ENCODE data around the gene PPP1R9B.

Gene PPP1R9B

DNA sequence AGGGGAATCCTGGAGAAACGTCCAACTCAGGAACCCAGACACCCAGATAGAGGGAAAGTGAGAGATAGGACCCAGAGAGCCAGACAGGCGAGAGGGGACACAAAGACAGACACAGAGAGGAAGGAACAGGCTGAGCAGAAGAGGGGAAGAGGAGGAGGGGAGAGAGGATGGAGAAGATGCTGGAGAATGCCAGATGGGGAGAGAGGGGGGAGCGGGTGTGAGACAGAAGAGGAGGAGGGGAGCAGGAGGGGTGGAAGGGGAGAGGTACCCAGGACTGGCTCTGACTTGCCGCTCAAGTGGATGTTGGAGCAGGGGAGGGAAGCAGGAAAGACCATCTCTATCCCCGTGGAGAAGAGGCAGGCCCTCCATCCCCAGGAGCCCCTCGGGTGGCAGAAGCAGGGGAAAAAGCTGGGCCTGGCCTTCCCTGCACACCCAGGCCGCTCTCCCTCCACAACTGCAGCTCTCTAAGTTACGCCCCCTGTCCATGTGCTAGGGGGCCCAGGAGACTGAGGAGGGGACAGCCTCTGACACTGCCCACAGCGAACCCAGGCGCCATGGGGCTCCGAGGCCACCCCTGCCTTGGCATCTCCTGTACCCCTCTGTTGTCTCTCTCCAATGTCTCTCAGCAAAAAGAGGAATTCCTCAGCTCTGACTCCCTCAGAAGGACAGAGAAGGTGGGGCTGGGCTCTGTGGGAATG, 4.8 kb downstream of the PPP1R9B start:
- peak overlapping the region; percentile 91 for H3K4me3 ChIP-seq (ENCODE audit: low read depth, low read length)
- no peak for DNase-seq (ENCODE audit: low read depth)
- TF ChIP-seq, protein P1, sequence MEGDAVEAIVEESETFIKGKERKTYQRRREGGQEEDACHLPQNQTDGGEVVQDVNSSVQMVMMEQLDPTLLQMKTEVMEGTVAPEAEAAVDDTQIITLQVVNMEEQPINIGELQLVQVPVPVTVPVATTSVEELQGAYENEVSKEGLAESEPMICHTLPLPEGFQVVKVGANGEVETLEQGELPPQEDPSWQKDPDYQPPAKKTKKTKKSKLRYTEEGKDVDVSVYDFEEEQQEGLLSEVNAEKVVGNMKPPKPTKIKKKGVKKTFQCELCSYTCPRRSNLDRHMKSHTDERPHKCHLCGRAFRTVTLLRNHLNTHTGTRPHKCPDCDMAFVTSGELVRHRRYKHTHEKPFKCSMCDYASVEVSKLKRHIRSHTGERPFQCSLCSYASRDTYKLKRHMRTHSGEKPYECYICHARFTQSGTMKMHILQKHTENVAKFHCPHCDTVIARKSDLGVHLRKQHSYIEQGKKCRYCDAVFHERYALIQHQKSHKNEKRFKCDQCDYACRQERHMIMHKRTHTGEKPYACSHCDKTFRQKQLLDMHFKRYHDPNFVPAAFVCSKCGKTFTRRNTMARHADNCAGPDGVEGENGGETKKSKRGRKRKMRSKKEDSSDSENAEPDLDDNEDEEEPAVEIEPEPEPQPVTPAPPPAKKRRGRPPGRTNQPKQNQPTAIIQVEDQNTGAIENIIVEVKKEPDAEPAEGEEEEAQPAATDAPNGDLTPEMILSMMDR (IDR thresholded peaks at IDR 0.05; ENCODE audit: insufficient read depth, low read depth, low read length, missing control alignments), result no peak

DNA sequence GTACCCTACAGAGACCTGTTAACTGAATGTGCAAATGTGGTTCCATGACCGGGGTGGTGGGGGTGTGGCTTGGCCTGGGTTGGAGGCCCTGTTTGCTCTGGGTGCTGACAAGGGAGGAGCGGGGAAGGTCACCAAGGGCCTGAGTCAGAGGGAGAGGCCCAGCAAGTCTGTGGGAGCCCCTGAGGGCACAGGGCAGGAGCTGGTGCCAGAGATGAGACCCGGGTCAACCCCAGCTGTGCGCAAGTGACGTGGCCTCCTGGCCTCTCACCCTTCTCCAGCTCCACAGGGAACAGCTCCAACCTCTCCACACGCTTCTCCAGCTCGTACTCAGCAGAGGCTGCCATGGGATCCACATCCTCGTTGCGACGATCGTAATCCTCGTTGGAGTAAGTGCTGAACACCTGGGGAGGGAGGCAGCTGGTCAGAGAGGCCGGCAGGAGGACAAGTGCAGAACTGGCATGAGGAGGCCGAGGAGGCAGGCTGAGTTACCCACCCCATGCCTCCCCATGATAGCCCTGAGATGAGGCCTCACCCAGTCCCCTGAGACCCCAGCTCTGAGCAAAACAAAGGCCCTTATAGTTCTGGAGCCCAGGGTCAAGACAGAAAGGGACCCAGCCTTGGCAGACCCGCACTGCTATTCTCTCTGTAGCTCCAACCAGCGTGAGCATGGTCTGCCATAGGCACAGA, 5.5 kb downstream of the PPP1R9B start:
- H3K4me3 ChIP-seq (ENCODE audit: low read depth, low read length), result no peak overlapping the region
- DNase-seq (ENCODE audit: low read depth), result no peak
- TF ChIP-seq, protein P1 (IDR thresholded peaks at IDR 0.05; ENCODE audit: insufficient read depth, low read depth, low read length, missing control alignments), result no peak

- TF ChIP-seq, protein P1 (IDR thresholded peaks at IDR 0.05; ENCODE audit: insufficient read depth, low read depth, low read length, missing control alignments), result no peak
- H3K4me3 ChIP-seq (ENCODE audit: low read depth, low read length), result no peak overlapping the region
- no peak for DNase-seq (ENCODE audit: low read depth)
Observed at GRCh38 chr17:50144355-50144754, 6.1 kb downstream of the PPP1R9B start.

DNA sequence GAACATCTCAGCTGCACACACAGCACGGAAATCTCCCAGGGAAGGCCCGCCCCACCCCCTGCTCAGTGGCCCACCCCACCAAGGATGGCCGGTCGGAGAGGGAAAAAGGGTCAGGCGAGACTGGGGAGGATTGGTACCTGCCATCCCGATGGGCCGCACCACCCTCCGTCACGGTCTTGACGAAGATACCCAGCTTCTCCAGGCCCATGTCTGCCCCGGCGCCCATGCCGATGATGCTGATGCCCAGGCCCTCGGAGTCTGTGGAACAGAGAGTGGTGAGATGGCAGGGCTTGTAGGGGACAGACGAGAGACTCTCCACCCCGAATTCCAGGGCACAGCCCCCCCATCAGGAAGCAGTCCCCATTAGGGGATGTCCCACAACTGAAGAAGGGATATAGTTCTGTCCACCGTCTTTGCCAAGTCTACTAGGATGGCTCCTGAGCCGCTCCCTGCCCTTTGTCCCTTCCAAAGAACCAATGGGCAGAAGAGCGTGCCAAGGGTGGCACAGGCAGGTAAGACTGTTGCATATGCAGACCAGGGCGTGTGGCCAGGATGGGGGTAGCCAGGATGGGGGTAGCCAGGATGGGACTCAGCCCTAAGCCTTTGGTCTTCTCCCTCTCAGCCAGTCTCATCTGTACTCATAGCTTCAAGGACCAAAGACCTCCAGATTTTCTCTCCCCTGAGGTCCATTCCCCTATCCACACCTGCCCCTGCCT, 6.9 kb downstream of the PPP1R9B start:
- TF ChIP-seq, protein P1 (IDR thresholded peaks at IDR 0.05; ENCODE audit: insufficient read depth, low read depth, low read length, missing control alignments), result no peak
- no peak overlapping the region for H3K4me3 ChIP-seq (ENCODE audit: low read depth, low read length)

DNA sequence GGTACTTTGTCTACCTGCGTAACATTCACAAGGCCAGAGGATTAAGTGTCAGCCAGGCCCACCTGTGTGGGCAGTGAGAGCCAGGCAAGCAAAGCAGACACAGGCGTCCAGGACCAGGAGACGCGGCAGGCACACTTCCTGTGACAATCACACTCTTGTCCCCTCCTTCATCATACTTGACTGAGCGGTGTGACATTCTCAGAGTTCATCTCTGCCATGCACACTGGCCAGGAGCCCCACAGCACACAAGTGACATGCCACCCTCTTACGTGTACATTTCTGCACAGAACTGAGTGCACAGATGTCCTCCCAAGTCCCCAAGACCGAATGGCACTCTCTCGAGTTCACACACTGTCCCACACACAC, 8.7 kb downstream of the PPP1R9B start:
- no peak overlapping the region for H3K4me3 ChIP-seq (ENCODE audit: low read depth, low read length)
- TF ChIP-seq, protein P1 (IDR thresholded peaks at IDR 0.05; ENCODE audit: insufficient read depth, low read depth, low read length, missing control alignments), result no peak
- no peak for DNase-seq (ENCODE audit: low read depth)

More for the DNA sequence above, 6.9 kb downstream of the PPP1R9B start:
- no peak for DNase-seq (ENCODE audit: low read depth)

DNA sequence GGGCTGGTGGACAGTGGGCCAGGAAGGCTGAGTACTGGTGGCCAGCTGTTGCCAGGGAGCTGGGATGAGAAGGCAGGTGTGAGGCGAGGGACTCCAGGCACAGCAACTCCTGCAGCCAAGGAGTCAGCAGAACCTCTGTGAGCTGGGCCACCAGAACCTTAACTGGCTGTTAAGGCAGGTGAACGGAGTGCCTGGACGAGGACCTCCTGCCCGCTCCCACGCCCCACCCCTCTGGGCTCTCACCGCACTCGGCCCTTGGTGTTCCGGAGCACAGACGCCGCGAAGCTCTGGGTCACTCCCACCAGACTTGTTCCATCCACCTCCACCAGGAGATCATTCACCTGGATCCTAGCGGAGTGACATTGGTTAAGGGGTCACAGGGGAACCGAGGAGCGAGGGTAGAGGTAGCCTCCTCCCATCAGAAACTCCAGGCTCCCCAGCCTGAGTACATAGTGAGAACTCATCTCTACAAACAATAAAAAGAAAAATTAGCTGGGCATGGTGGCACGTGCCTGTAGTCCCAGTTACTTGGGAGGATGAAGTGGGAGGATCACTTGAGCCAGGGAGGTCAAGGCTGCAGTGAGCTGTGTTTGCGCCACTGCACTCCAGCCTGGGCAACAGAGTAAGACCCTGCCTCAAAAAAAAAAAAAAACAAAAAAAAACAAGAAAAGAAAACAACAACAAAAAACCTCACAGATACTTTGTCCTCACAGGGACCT, 9.3 kb downstream of the PPP1R9B start:
- TF ChIP-seq, protein P1 (IDR thresholded peaks at IDR 0.05; ENCODE audit: insufficient read depth, low read depth, low read length, missing control alignments), result no peak
- no peak overlapping the region for H3K4me3 ChIP-seq (ENCODE audit: low read depth, low read length)
- no peak for DNase-seq (ENCODE audit: low read depth)

Data from GM12865 (cell line).